Vagina (tissue), 2 donors: Measurements from ENCODE around the gene ATP8B3. TPM values are rescaled to one million over a fixed set of nuclear protein-coding genes. Genes with fewer than 3 reads are reported as not detected.

Experiments used
- DNase-seq, 2 donors: peaks; one replicate each; pipeline ENCODE4 v3.0.0-alpha.2; 2017; ENCODE audit errors: extremely low spot score in 2 of 2
- H3K27ac ChIP-seq: fragments of 200-600 bp; sonication (generic); one replicate; pipeline ENCODE4 v1.5.1; 2019
- H3K27me3 ChIP-seq: fragments of 200-600 bp; sonication (generic); one replicate; pipeline ENCODE4 v1.5.1; 2019
- H3K36me3 ChIP-seq, 2 donors: fragments of 200-600 bp; sonication (generic); one replicate each; pipeline ENCODE4 v1.5.1; 2017 to 2019
- H3K4me1 ChIP-seq: fragments of 200-600 bp; sonication (generic); one replicate; pipeline ENCODE4 v1.5.1; 2019
- H3K4me3 ChIP-seq, 2 donors: fragments of 200-600 bp; sonication (generic); 1 replicate in 1 of 2; 2 replicates in 1 of 2; pipeline ENCODE4 v1.5.1; 2016 to 2019
- H3K9me3 ChIP-seq: fragments of 200-600 bp; sonication (generic); one replicate; pipeline ENCODE4 v1.5.1; 2019
- CTCF ChIP-seq, 3 experiments: fragments of 450-650 bp in 2 of 3; fragments of 200-600 bp in 1 of 3; sonication (generic) in 1 of 3; IDR thresholded peaks; one replicate each; pipeline ENCODE4 v1.5.1; 2017 to 2019; ENCODE audit warnings: antibody characterized with exemption in 3 of 3, mild to moderate bottlenecking in 2 of 3, moderate library complexity in 2 of 3
- POLR2A ChIP-seq, 2 donors: fragments of 450-650 bp; IDR thresholded peaks; one replicate each; pipeline ENCODE4 v1.6.1; 2017; ENCODE audit warnings: antibody characterized with exemption in 2 of 2, mild to moderate bottlenecking in 2 of 2, moderate library complexity in 2 of 2
- POLR2AphosphoS5 ChIP-seq, 2 donors: sonication (generic); formaldehyde crosslinking; IDR thresholded peaks; one replicate each; pipeline ENCODE4 v1.9.0; 2017; ENCODE audit warnings: antibody characterized with exemption in 2 of 2, mild to moderate bottlenecking in 2 of 2, low read depth in 1 of 2; ENCODE audit not compliant: insufficient read depth in 1 of 2
- intact Hi-C: fragments of 100-400 bp; cut with DNase I; formaldehyde crosslinking; loops from one replicate; pipeline ENCODE4 v1.15.1; 2023
- total RNA-seq: library from RNA; depleted of rRNA; stranded (reverse); fragments of >200 nt; gene quantifications from one replicate; pipeline ENCODE4 v1.2.3, GENCODE V29; 2016

The ATP8B3 gene
- total RNA-seq, 1 donor from 2014 or later: 3.2 TPM

GRCh38 chr19:1837625-1838105, 25.6 kb upstream of the ATP8B3 start:
- Histone ChIP-seq H3K36me3 (no peaks in the 10 kb centered on the region), H3K27ac (no peak overlapping the region), H3K4me1 (peaks cover 89% of the 10 kb centered on the region), H3K27me3 (no peaks in the 10 kb centered on the region), H3K9me3 (no peaks in the 10 kb centered on the region), H3K4me3 (no peak overlapping the region)
- no peak for DNase-seq
- TF ChIP-seq POLR2A (IDR thresholded peaks at IDR 0.05): no peak
- peak in 2 of 3 experiments; percentile 24 to 39 for TF ChIP-seq CTCF (IDR thresholded peaks at IDR 0.05)
- intact Hi-C loops: no loop called here

DNA sequence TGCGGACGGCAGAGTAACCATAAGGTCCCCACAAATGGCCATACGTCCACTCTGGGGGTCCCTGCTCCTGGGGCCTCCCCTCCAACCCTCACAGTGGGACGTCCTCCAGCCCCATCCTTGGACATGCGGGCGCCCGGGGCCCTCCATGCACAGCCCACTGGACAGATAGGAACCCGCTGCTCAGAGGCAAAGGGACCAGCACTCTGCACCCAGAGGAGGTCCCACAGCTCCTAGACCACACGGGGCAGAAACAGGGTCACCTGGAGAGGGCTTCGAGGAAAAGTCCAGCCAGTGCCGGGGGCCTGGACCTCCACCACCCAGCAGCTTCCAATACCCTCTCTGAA, 25.1 kb upstream of the ATP8B3 start:
- Histone ChIP-seq H3K27ac (no peak overlapping the region), H3K27me3 (no peaks in the 10 kb centered on the region), H3K9me3 (no peaks in the 10 kb centered on the region), H3K4me1 (peaks cover 85% of the 10 kb centered on the region), H3K36me3 (no peaks in the 10 kb centered on the region), H3K4me3 (no peak overlapping the region)
- intact Hi-C loops: no loop called here
- TF ChIP-seq POLR2AphosphoS5 (IDR thresholded peaks at IDR 0.05; ENCODE audit: insufficient read depth in 1 of 2, low read depth in 1 of 2): no peak
- TF ChIP-seq POLR2A (IDR thresholded peaks at IDR 0.05): no peak
- TF ChIP-seq CTCF (IDR thresholded peaks at IDR 0.05): no peak
- no peak for DNase-seq

DNA sequence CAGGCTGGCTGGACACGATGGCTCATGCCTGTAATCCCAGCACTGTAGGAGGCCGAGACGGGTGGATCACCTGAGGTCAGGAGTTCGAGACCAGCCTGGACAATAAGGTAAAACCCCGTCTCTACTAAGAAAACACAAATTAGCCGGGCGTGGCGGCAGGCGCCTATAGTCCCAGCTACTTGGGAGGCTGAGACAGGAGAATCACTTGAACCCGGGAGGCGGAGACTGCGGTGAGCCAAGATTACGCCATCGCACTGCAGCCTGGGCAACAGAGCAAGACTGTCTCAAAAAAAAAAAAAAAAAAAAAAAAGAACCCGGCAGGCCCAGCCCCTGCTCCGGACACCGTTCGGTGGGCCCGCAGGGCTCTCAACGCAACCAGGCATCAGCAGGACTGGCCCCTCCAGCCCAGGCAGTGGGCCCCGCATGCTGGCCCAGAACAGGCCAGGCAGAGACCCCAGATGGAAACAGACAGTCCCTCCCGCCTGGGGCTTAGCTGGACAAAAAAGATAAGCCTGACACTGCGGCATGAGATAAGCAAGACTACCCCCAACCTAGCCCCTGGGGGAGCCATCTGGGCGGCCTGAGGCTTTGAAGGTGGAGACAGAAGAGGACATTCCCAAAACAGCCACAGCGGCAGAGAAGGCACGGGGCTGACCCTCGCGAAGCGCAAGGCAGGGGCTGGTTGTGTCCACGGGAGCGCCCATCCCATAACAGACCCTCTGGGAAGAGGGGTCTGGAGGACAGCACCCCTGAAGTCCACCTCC, 24.6 kb upstream of the ATP8B3 start:
- TF ChIP-seq CTCF (IDR thresholded peaks at IDR 0.05): no peak
- H3K36me3 ChIP-seq: no peaks in the 10 kb centered on the region
- peaks cover 79% of the 10 kb centered on the region for H3K4me1 ChIP-seq

GRCh38 chr19:1833540-1833939, 21.5 kb upstream of the ATP8B3 start:
- no peaks in the 10 kb centered on the region for H3K9me3 ChIP-seq
- no peak for DNase-seq
- intact Hi-C loops: no loop called here
- no peak overlapping the region for H3K4me3 ChIP-seq
- H3K27ac ChIP-seq: no peak overlapping the region
- H3K36me3 ChIP-seq: no peaks in the 10 kb centered on the region
- no peak for TF ChIP-seq CTCF (IDR thresholded peaks at IDR 0.05)
- no peak for TF ChIP-seq POLR2A (IDR thresholded peaks at IDR 0.05)
- no peak for TF ChIP-seq POLR2AphosphoS5 (IDR thresholded peaks at IDR 0.05; ENCODE audit: insufficient read depth in 1 of 2, low read depth in 1 of 2)
- no peaks in the 10 kb centered on the region for H3K27me3 ChIP-seq
- H3K4me1 ChIP-seq: peaks cover 51% of the 10 kb centered on the region

More for the DNA sequence above, 24.6 kb upstream of the ATP8B3 start:
- Histone ChIP-seq H3K27ac (no peak overlapping the region), H3K27me3 (no peaks in the 10 kb centered on the region), H3K4me3 (no peak overlapping the region), H3K9me3 (no peaks in the 10 kb centered on the region)
- intact Hi-C loops: no loop called here
- DNase-seq: no peak

DNA sequence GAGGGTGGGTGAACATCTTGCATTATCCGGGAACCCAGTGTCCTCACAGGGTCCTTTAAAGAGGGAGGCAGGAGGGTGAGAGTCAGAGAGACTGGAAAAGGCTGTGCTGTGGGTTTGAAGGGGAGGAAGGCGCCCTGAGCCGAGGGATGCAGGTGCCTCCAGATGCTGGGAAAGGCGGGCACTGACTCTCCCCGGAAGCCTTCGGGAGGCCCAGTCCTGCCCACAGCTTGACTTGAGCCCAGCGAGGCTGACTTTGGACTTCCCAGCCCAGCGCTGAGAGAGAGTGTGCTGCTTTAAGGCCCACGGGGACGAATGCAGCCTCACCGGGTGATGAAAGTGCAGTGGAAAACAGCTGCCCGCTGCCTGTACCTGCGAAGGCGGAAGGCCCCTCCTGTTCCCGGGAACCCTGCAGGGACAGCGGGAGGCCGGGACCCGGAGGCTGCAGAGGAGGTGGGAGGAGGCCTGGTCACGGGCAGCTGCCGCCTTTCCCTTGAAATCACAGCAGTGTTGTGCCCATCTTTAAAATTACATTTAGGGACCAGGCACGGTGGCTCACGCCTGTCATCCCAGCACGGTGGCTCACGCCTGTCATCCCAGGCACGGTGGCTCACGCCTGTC, 20.1 kb upstream of the ATP8B3 start:
- Histone ChIP-seq H3K4me1 (peaks cover 38% of the 10 kb centered on the region), H3K36me3 (peaks cover 0 to 12% of the 10 kb centered on the region in 2 donors), H3K4me3 (no peak overlapping the region), H3K27me3 (no peaks in the 10 kb centered on the region), H3K9me3 (no peaks in the 10 kb centered on the region), H3K27ac (no peak overlapping the region)
- intact Hi-C loops: no loop called here
- no peak for TF ChIP-seq CTCF (IDR thresholded peaks at IDR 0.05)
- TF ChIP-seq POLR2AphosphoS5 (IDR thresholded peaks at IDR 0.05; ENCODE audit: insufficient read depth in 1 of 2, low read depth in 1 of 2): no peak
- no peak for TF ChIP-seq POLR2A (IDR thresholded peaks at IDR 0.05)
- DNase-seq: no peak
